Stimulated activated CD8-positive, alpha-beta memory T cell treated with anti-CD3 and anti-CD28 coated beads, Interleukin-12 subunit alpha, Interleukin-12 subunit beta, amount 100 ng/mL, for 24 hours (primary cell): ENCODE data around the gene MEG3.

ENCODE experiments used
- DNase-seq: peaks from one replicate; pipeline ENCODE4 v3.0.0-alpha.2; 2020; ENCODE audit errors: extremely low read depth

The MEG3 gene

DNA sequence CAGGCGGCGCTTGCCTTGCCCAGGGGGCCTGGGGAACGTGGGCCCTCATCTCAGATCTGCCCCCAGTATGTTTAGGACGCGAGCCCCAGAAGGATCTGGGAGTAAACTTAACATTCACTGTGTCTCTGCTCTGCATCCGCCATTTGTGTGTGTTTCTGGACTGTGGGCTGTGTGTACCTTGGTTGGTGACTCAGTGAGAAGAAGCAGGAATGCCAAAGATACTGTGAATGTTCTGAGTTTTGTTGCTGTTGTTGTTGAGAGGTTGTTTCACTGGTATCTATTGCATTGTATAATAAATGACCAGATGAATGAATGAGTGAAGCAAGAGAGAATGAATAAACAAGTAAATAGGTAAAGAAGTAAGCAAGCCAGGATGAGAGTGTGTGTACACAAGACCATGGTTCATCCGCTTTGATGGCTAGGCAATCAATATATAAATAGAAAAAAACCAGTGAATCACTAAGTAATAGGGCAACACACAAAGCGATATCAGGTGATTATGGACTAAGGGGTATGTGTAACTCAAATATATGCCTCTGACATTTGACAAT, 20.5 kb downstream of the MEG3 start:
- no peak for DNase-seq

GRCh38 chr14:100849115-100849781, 23.3 kb downstream of the MEG3 start:
- DNase-seq = no peak

DNA sequence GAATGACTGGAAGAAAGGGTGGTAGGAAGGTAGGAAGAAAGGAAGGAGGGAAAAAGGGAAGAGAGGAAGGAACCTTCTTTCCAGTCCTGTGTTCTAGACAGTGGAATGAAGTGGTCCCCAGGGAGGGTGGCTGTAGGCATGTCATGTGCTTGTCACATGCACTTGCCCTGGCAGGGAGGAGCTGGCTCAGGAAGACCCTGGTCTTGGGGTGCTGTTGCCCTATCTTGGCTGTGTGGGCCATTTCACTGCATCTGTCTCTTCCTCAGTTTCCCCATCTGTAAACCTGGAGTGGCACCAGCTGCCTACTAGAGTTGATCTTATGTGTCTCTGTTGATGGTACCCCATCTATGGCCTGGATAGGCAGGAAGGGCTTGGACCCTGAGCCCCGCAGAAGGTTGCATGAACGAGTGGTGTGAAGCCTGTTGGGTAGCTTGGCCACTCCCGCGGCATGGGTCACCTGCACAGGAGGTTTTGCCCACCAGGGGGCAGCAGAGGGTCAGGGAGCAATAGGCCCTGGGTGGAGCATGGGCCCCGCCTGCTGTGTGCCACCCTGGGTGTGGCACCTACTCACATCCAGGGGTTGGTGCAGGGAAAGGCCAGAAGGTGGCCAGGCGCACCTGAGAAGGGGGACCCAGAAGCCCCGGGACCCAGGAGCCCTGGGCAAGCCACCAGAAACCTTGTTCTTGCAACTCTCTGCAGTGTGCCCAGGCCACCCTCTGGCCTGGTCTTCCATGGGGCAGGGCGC, 25.1 kb downstream of the MEG3 start:
- peak; percentile 51 for DNase-seq

DNA sequence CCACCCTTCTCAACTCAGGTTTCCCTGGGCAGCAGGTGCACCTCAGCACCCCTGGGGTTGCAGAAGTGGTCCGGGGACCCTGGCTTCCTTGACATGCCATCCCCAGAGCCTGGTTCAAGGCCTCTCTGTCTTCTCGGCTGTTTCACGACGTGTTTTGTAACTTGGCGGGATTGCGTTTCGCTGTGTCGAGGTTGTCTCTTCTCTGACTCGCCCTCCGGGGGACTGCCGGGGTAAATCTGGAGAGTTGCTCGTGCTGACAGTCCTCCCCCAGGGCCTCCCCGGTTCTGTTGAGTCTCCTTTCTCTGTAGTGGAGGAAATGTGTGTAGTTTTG, 25.6 kb downstream of the MEG3 start:
- no peak for DNase-seq

DNA sequence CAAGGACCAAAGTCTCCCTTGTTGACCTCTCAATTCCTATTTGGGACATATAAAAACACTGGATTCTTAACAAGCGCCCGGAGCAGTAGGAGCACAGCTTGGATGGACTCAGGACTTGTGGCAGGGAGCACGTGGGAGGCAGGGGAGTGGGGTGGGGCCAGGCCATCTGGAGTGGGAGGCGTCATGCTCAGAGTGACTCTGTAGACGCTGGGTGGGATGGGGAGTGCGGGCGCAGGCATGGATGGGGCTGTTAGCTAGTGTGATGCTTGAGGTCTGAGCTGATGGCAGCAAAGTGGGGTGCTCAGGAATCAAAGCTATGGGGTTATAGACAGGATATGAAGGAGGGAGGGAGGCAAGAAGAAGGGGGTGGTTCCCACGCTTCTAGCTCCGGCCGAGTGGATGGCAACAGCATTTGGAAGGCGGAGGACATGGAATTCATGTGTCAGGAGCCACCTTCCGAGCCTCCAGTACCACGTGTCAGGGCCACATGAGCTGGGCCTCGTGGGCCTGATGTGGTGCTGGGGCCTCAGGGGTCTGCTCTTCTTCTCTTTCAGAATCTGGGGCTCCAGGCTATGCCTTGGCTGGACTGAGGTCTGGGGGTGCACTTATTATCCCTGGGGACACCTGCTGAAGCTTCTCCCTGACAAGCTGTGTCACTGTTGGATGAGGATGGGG, 26.2 kb downstream of the MEG3 start:
- DNase-seq = no peak

- no peak for DNase-seq
Observed at GRCh38 chr14:100854435-100854834, 28.5 kb downstream of the MEG3 start.

GRCh38 chr14:100855256-100855930, 29.5 kb downstream of the MEG3 start:
- DNase-seq = no peak

DNA sequence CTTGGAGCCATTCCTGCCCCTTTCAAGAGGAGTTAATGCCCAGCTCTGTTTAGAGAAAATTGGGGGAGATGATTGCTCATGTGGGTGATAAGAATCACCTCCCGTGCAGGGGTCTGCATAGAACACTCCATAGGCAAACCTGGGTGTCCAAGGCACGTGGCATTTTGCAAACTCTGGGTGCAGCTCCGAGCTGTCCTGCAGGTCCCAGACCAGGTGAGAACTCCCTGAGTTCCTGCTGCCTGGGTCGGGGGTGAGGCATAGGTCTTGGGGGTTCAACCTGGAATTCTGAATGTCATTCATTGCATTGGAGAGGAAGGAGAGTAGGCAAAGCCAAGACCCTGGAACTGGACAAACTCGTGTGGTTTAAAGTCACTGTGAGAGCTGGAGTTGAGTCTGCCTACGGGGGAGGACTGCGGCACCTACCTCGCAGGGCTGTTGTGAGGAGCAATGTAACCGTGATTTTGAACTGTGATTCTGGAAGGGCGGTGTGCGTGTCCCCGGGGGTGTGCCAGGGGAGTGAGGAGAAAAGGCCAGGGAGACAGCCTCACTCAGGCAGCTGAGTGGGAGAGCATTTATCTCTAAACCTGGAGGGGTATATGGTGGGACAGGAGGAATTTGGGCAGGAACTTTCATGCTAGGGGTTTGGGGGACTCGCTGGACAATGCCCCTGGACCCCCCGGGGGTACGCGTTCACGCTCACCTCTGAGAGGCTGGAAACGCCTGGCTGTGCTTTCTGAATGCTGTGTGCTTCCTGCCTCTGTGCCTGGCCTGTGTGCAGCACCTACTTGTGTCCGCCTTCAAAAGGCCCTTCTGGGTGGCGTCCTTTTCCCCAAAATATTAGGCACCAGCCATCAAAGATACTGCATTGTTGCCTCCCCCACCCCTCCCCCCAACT, 30.4 kb downstream of the MEG3 start:
- no peak for DNase-seq

- DNase-seq = no peak
Observed at GRCh38 chr14:100857233-100857922, 31.5 kb downstream of the MEG3 start.

DNA sequence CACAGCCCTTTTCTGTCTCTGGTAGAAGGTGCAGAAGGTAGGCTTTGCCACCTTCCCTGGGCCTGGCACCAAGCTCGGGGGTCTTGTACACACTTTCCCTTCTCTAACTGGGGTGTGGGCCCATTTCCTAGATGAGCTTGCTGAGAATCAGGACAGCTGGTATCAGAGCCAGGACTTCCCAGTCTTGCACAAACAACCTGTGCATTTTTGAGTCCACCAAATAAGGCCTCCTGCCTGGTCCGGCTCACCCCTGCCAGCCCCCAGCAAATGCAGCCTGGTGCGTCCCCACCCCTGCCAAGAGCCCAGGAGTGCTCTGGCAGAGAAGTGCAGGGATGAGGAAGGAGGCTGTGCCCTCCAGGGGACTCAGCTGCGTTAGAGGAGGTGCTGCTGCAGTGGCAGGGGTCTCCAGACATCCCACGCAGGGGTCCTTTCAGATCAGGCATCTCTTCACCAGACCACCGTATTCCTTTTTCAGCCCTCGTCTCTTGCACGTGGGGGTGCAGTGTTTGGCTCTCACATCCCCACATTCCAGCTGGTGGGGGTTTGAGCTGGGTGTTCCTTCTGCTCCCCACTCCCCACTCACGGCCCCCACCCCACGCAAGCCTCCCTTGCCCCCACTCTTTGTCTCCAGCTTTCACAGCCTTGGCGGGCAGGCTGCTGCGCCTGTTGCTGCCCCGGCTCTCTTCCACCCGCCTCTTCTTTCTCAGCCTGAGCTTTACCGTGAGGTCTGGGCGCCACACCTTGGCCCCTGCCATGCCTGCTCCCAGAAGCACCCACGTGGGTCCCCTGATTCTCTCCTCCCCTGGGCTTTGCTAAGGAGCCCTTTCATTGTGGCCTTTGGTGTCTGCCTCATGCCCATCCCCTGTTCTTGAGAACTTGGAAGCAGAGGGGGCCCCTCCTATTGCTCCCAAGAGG, 32.3 kb downstream of the MEG3 start:
- no peak for DNase-seq

DNA sequence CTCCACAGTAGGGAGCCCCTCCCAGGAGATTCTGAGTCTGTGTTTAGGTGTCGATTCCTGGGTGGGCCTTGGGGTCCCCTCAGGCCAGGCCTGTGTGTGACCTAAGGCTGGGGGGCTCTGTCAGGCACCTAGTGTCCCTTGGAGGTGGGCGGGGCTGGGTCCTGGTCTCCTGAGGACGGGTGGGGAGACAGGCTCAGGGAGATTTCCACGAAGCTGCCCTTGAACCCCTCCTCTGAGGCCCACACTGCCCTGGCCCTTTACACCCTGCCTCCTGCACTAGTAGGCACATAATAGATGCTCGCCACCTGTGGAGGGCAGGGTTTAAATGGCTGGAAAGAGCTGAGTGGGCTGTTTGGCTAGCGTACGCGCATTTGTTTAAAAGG, 32.9 kb downstream of the MEG3 start:
- no peak for DNase-seq

GRCh38 chr14:100859781-100860180, 33.9 kb downstream of the MEG3 start:
- no peak for DNase-seq

GRCh38 chr14:100860556-100861187, 34.8 kb downstream of the MEG3 start:
- DNase-seq = no peak

DNA sequence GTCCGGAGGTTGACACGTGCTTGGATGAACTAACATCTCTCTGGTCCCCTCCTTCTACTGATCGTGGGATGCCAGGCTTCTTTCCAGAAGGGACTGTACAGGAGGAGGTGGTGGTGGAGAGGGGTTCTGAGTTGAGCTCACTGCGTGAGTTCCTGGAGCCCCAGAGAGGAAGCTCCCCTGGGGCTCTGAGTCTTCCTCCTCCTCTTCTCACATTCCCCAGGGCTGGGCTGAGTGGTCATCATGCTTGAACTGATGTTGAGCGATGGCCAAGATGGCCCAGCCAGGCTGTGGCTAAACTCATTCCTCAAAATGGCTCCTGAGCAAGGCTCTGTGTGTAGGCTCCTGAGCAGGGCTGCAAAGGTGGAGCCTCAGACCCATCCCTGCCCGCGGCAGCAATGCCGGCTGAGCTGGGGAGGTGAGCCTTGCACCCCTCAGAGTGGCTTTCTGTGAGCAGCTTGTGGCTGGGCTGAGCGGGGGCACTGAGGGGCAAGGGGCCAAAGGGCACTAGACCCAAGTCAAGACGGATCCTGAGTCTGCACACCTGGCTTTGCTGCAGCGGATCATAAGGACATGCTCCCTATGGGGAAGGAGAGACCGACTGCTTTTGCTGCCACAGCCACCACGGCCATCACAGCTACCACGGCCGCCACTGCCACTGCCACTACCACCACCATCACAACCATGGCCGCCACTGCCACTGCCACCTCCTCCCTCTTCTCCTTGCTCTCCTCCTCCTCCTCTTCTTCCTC, 35.4 kb downstream of the MEG3 start:
- DNase-seq = no peak

DNA sequence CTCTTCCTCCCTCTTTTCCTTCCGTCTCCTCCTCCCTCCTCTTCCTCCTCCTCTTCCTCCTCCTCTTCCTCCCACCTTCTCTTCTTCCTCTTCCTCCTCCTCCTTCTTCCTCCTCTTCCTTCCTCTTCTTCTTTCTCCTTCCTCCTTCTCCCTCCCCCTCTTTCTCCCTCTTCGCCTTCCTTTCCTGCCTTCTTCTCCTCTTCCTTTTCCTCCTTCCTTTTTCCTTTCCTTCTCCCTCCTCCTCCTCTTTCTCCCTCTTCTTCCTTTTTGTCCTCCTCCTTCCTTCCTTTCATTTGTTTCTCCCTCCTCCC, 36.0 kb downstream of the MEG3 start:
- no peak for DNase-seq

GRCh38 chr14:100862277-100862676, 36.4 kb downstream of the MEG3 start:
- no peak for DNase-seq

- DNase-seq = no peak
Observed at GRCh38 chr14:100862793-100863192, 36.9 kb downstream of the MEG3 start.

DNA sequence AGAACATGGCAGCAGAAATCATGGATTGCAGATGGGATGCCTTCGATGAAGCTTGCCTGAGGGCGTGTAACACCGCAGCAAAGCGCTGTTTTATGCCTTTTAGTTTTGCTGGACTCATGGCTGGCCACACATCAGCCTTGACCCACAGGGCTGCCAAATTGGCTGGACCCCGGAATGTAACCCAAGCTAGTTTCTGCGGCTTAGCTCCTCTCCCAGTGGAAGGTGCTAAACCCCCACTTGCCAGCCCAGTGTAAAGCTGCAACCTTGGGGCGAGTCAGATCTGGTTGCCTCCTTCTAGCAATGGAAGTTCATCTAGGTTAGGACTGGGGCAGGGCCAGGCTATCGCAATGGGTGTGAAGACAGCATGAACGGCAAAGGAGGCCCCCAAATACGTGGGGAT, 38.3 kb downstream of the MEG3 start:
- DNase-seq = no peak
